GM12872 (cell line): ENCODE measurements around the gene FNDC1.

Source experiments
- TF ChIP-seq, protein P1 (sequence below): IDR thresholded peaks from 3 replicates; pipeline ENCODE4 v1.5.1; 2011; ENCODE audit warnings: low read depth, mild to moderate bottlenecking, low read length, moderate library complexity; ENCODE audit not compliant: insufficient read depth

Gene FNDC1

DNA sequence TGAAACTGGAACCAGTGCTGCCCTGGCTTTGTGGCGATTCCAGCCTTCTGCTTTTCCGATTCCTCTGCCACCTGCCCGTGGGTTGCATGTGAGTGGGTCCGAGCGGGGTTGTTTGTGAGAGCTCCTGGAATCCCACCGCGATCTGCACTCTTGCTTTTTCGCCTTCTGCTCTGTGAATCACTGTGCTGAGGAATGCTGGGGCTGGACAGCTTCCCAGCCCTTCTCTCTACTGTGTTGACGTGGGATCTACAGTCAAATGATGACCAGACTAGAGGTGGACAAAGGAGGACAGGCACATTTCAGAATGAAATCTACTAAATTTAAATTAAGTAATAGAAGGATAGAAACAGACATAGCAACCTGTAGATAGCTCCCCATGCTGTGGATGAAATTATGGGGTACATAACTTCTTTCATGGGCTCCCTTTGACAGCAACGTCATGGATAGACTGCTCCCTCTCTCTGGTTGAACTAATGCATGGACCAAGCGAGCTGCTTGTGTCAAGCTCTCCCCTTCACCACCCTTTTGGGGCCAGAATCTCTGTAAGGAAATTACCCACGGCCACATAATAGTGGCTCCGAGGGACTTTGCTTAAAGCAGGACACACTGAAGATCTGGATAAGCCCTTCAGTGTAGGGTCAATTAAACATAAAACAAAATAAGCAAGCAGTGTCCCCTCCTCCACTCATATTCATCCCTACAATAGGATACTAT lies 2.0 kb downstream of the FNDC1 start:
- TF ChIP-seq, protein P1, sequence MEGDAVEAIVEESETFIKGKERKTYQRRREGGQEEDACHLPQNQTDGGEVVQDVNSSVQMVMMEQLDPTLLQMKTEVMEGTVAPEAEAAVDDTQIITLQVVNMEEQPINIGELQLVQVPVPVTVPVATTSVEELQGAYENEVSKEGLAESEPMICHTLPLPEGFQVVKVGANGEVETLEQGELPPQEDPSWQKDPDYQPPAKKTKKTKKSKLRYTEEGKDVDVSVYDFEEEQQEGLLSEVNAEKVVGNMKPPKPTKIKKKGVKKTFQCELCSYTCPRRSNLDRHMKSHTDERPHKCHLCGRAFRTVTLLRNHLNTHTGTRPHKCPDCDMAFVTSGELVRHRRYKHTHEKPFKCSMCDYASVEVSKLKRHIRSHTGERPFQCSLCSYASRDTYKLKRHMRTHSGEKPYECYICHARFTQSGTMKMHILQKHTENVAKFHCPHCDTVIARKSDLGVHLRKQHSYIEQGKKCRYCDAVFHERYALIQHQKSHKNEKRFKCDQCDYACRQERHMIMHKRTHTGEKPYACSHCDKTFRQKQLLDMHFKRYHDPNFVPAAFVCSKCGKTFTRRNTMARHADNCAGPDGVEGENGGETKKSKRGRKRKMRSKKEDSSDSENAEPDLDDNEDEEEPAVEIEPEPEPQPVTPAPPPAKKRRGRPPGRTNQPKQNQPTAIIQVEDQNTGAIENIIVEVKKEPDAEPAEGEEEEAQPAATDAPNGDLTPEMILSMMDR = no peak

DNA sequence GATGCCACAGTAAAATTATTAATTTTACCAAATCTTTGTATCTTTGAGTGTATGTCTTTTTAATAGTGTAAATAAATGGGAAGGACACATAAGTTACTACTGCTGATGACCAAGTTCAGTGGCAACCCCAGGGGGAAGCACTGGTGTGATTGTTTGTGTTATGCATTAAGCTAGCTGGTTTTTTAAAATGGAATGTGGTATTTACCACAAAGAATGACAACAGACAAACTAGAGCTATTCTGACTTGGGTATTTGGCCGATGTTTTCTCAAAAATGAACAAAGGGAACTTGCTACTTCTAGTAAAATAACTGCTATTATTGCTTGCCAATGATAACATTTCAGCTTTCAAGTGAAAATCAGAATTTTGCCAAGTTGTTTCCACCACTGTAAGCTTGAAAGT lies 2.9 kb downstream of the FNDC1 start:
- TF ChIP-seq, protein P1 = no peak

DNA sequence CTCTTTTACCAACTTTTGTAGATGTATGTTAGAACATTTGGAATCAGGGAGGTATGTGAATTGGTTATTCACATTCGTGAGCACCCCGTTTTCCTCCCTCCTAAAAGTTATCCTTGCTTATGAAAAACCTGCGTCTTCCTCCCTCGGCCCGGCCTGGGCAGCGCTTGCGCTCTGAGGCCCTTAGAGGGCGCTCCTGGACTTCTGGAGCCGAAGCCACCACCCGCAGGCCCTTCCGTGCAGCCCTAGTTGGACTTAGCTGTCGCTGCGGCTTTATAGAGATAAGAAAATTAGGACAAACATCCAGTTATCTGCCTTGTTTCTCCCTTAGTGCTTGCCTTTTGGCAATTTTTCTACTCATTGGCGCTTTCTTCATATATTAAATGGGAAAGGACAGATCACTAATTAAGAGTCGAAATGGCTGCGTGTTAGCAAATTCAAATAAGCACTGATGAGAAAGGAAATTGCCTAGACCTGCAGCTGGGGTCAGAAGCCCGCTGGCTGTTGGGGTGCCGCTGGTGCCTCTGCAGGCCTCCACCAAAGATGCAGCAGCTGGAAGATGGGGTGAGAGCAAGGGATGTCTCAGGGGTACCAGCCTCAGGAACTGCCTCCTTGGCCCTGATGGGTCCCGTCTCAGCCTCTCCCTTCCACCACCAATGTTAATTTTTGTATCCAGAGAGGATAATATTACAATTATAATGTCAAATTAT lies 5.2 kb downstream of the FNDC1 start:
- TF ChIP-seq, protein P1 = peak; percentile 93

DNA sequence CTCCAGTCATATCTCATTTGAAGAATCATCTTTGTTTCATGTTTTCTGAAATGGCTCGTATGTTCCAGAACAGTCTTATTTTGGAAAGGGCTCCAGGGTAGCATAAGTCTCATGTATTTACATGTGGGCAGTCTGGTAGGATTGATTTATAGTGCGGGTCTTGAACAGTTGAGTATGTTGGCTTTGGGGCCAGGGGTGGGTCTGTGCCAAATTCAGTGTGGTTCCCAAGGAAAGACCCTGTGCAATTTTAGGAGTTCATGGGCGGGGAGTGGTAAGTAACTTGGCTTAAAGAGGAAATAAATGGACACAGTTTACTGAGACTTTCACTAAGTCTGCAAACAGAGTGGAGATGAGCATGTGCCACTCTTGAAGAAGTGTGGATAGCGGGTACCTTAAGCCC lies 7.7 kb downstream of the FNDC1 start:
- TF ChIP-seq, protein P1 = no peak

DNA sequence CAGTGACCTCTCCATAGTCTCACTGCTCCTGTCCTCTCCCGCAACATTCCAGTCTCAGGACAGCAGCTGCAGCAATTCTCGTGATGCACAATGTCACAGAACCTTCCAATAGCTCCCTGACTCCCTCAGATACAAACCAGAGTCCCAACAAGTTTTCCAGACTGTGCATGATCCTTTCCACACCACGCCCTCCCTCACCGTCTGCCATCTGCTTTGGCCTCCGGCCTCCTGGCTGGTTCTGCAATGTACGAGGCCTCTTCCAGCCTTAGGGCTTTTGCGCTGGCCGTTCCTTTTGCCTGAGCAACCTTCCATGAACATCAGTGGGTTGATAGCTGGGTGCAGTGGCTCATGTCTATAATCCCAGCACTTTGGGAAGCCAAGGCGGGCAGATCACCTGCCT lies 9.6 kb downstream of the FNDC1 start:
- TF ChIP-seq, protein P1 = no peak

DNA sequence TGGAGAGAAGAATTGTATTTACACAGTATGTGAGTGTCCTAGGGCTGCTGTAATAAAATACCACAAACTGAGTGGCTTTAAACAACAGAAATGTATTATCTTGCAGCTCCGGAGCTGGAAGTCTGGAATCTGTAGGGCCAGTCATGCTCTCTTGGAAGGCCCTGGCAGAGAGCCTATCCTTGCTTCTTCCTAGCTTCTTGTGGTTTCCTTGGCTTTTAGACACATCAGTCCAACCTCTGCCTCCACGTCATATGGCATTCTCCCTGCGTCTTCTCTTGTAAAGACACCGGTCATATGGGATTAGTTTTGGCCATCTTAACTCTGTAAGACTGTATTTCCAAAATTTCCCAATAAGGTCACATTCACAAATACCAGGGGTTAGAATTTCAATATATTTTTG lies 10.8 kb downstream of the FNDC1 start:
- TF ChIP-seq, protein P1 = no peak

DNA sequence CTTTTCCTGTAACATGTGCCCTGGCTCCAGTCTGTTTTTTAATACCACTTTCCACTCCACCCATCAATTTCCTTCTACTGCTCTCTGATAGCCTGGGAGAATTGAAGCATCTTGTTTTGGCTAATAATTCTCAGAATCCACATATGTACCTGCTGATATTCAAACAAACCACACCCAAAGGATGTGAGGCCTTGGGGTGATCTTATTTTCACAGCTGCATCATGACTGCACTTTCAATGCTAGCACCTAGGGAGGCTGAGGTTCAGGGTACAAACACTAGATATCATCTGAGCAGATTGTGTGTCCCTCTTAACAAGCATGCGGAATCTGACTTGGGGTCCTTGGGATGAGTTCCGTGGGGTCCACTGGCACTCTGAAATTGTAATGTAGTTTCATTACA lies 12.7 kb downstream of the FNDC1 start:
- TF ChIP-seq, protein P1 = no peak
